ENCODE data around the gene KLHL42. TPM values are rescaled to one million over a fixed set of nuclear protein-coding genes. Genes with fewer than 3 reads are reported as not detected.

The KLHL42 gene
- total RNA-seq, 1 experiment from 2014 or later, result 20.7 TPM

GRCh38 chr12:27796128-27796527 is 16.1 kb downstream of the KLHL42 start (continued):
- no peak for TF ChIP-seq E2F5 (CRISPR knock-in tag; IDR thresholded peaks at IDR 0.05)
- no peak for TF ChIP-seq ZNF232 (CRISPR knock-in tag; IDR thresholded peaks at IDR 0.05)
- no peak for TF ChIP-seq ZNF416 (CRISPR knock-in tag; IDR thresholded peaks at IDR 0.05)
- TF ChIP-seq SP1 (CRISPR knock-in tag; conservative IDR thresholded peaks at IDR 0.05), result no peak
- no peak for TF ChIP-seq CREB1 (CRISPR knock-in tag; IDR thresholded peaks at IDR 0.05)
- TF ChIP-seq E2F1 (CRISPR knock-in tag; IDR thresholded peaks at IDR 0.05), result no peak
- TF ChIP-seq MAX (CRISPR knock-in tag; IDR thresholded peaks at IDR 0.05), result no peak
- TF ChIP-seq JAZF1 (CRISPR knock-in tag; IDR thresholded peaks at IDR 0.05), result no peak
- TF ChIP-seq CBFB (CRISPR knock-in tag; IDR thresholded peaks at IDR 0.05; ENCODE audit: low read depth), result no peak
- no peak for TF ChIP-seq SMAD4 (CRISPR knock-in tag; IDR thresholded peaks at IDR 0.05)
- no peak for TF ChIP-seq ZNF532 (CRISPR knock-in tag; IDR thresholded peaks at IDR 0.05; ENCODE audit: borderline replicate concordance)
- no peak for TF ChIP-seq NFE2L1 (CRISPR knock-in tag; IDR thresholded peaks at IDR 0.05)
- TF ChIP-seq HMGA2 (CRISPR knock-in tag; IDR thresholded peaks at IDR 0.05), result no peak

GRCh38 chr12:27797301-27798025 is 17.4 kb downstream of the KLHL42 start:
- ATAC-seq (no peak), DNase-seq (ENCODE audit: low spot score) (no peak)
- no peaks in the 10 kb centered on the region for H3K4me1 Mint-ChIP-seq
- no peak overlapping the region for H3K4me3 Mint-ChIP-seq
- TF ChIP-seq NR3C1 (CRISPR knock-in tag; conservative IDR thresholded peaks at IDR 0.05; ENCODE audit: low read depth) (no peak), PRRX2 (CRISPR knock-in tag; IDR thresholded peaks at IDR 0.05) (no peak), ZNF532 (CRISPR knock-in tag; IDR thresholded peaks at IDR 0.05; ENCODE audit: borderline replicate concordance) (no peak), SOX15 (CRISPR knock-in tag; IDR thresholded peaks at IDR 0.05) (no peak), ZNF396 (CRISPR knock-in tag; IDR thresholded peaks at IDR 0.05; ENCODE audit: borderline replicate concordance) (no peak), ZMAT4 (CRISPR knock-in tag; IDR thresholded peaks at IDR 0.05) (no peak), MYBL2 (CRISPR knock-in tag; IDR thresholded peaks at IDR 0.05) (no peak), RELA (CRISPR knock-in tag; IDR thresholded peaks at IDR 0.05; ENCODE audit: borderline replicate concordance) (no peak)
- ChIA-PET CTCF (no interaction called here), POLR2A (no interaction called here)
- no peaks in the 10 kb centered on the region for H3K27me3 Mint-ChIP-seq (ENCODE audit: low read depth)
- H3K36me3 Mint-ChIP-seq, result peaks cover 47% of the 10 kb centered on the region
- no peak overlapping the region for H3K27ac Mint-ChIP-seq
- no peaks in the 10 kb centered on the region for H3K9me3 Mint-ChIP-seq
